Measurements from ENCODE around the gene FILIP1L. TPM values are rescaled to one million over a fixed set of nuclear protein-coding genes. Genes with fewer than 3 reads are reported as not detected.
A peak's percentile ranks its signal among the peaks of the same experiment; 100 is the strongest.

Gene FILIP1L
- total RNA-seq, 1 donor from 2014 or later: 19.4 TPM

DNA sequence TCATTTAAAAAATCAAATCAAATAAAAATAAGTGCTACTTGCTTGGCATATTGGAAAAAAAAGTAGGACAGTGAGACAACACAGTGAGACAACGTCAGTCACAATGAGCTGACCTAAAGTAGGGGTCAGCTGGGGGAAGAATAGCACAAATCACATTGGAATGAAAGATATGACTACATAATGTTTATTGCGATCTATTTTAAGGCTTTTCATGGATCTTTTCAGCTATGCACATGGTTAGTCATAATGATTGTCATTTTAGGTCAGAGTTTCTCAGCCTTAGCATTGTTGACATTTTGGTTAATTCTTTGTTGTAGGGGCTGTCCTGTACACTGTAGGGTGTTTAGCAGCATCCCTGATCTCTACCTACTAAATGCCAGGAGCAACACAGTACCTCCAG lies 252.1 kb downstream of the FILIP1L start:
- no peak overlapping the region for H3K27ac Mint-ChIP-seq
- no peaks in the 10 kb centered on the region for H3K27me3 Mint-ChIP-seq
- DNase-seq (ENCODE audit: low spot score, unreplicated experiment): no peak
- H3K4me3 Mint-ChIP-seq (ENCODE audit: low read depth): no peak overlapping the region
- TF ChIP-seq, protein P1, sequence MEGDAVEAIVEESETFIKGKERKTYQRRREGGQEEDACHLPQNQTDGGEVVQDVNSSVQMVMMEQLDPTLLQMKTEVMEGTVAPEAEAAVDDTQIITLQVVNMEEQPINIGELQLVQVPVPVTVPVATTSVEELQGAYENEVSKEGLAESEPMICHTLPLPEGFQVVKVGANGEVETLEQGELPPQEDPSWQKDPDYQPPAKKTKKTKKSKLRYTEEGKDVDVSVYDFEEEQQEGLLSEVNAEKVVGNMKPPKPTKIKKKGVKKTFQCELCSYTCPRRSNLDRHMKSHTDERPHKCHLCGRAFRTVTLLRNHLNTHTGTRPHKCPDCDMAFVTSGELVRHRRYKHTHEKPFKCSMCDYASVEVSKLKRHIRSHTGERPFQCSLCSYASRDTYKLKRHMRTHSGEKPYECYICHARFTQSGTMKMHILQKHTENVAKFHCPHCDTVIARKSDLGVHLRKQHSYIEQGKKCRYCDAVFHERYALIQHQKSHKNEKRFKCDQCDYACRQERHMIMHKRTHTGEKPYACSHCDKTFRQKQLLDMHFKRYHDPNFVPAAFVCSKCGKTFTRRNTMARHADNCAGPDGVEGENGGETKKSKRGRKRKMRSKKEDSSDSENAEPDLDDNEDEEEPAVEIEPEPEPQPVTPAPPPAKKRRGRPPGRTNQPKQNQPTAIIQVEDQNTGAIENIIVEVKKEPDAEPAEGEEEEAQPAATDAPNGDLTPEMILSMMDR (IDR thresholded peaks at IDR 0.05; ENCODE audit: unreplicated experiment): no peak
- peaks cover 3% of the 10 kb centered on the region for H3K4me1 Mint-ChIP-seq (ENCODE audit: low read depth)
- peaks cover 20% of the 10 kb centered on the region for H3K36me3 Mint-ChIP-seq (ENCODE audit: insufficient read depth)
- no peaks in the 10 kb centered on the region for H3K9me3 Mint-ChIP-seq (ENCODE audit: low read depth)

DNA sequence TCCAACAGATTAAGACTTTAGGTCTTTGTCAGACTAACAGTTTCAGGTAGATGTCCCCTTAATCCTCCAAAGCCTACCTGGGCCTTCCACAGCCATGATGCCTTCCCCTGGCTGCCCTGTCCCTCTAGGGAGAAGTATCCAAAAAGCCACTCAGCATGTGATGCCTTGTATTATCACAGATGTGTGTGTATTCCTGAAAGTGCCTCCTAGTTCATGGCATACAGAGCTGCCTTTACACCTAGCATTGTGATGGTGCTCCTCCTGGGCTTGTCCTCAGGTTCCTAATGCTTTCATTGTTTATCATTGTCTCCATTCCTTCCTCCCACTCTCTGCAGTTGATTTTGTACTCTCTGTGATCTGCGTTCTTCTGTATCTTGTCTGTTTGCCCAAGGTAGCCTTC lies 253.1 kb downstream of the FILIP1L start:
- Mint-ChIP-seq H3K4me3 (ENCODE audit: low read depth) (no peak overlapping the region), H3K9me3 (ENCODE audit: low read depth) (no peaks in the 10 kb centered on the region), H3K4me1 (ENCODE audit: low read depth) (peaks cover 2% of the 10 kb centered on the region), H3K27me3 (no peaks in the 10 kb centered on the region), H3K36me3 (ENCODE audit: insufficient read depth) (peaks cover 20% of the 10 kb centered on the region), H3K27ac (peak overlapping the region; percentile 63)
- no peak for DNase-seq (ENCODE audit: low spot score, unreplicated experiment)
- TF ChIP-seq, protein P1 (IDR thresholded peaks at IDR 0.05; ENCODE audit: unreplicated experiment): no peak

DNA sequence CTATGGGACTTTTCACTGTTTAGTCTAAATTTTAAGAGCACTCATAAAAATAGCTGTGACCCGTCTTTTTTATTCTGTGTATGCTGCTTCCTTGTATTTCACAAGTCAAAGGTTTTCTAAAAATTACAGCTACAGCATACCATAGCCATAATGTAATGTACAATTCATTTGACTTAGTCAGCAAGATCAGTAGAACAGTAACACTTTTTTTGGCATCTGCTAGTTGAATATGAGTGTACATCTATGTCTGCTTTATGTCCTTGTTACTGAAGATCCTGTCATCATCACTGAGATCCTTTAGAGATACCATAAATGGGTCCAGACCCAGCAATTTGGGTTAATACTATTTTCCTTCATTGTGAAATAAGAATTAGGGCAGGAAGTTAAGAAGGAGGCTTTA lies 254.5 kb downstream of the FILIP1L start:
- Mint-ChIP-seq H3K4me1 (ENCODE audit: low read depth) (peaks cover 13% of the 10 kb centered on the region), H3K4me3 (ENCODE audit: low read depth) (no peak overlapping the region), H3K9me3 (ENCODE audit: low read depth) (no peaks in the 10 kb centered on the region), H3K36me3 (ENCODE audit: insufficient read depth) (peaks cover 18% of the 10 kb centered on the region), H3K27me3 (no peaks in the 10 kb centered on the region), H3K27ac (no peak overlapping the region)
- no peak for DNase-seq (ENCODE audit: low spot score, unreplicated experiment)
- TF ChIP-seq, protein P1 (IDR thresholded peaks at IDR 0.05; ENCODE audit: unreplicated experiment): no peak

DNA sequence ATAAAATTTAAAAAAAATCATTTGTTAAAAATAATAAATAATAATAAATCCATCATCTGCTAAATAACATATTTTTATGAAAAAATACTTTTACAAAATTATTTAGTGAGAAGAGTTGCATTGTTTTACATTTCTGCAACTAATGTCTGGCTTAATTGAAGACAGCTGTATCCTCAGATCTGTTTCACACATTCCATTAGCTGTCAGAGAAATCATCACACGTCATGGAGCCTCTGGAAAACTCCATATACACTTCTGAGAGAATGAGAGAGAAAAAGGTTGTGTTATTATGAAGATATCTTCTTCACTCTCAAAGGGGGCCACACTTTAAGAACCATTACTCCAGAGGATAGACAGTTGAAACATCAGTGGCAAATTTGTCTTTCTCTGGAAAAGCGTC lies 255.8 kb downstream of the FILIP1L start:
- Mint-ChIP-seq H3K36me3 (ENCODE audit: insufficient read depth) (peaks cover 10% of the 10 kb centered on the region), H3K4me3 (ENCODE audit: low read depth) (no peak overlapping the region), H3K27me3 (no peaks in the 10 kb centered on the region), H3K27ac (no peak overlapping the region), H3K4me1 (ENCODE audit: low read depth) (peaks cover 21% of the 10 kb centered on the region), H3K9me3 (ENCODE audit: low read depth) (no peaks in the 10 kb centered on the region)
- TF ChIP-seq, protein P1 (IDR thresholded peaks at IDR 0.05; ENCODE audit: unreplicated experiment): no peak
- DNase-seq (ENCODE audit: low spot score, unreplicated experiment): no peak

DNA sequence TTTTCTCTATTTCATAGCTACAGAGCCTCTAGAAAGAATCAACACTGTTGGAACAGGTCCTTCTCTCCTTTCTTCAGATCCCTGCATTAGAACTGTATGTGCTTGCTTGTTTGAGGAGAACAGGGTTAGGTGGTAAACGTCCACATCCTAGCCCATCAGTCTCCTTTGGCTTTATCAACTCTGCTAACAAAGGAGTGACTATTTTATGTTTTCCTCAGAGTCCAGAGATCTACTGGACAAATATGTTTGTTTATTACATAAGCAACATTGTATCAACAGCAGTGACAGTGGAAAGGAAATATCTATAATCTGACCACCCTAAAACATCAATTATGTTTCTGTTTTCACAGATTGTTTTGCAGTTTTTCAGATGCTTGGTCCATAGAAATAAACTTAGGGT lies 257.0 kb downstream of the FILIP1L start:
- no peaks in the 10 kb centered on the region for H3K9me3 Mint-ChIP-seq (ENCODE audit: low read depth)
- no peak overlapping the region for H3K4me3 Mint-ChIP-seq (ENCODE audit: low read depth)
- H3K27me3 Mint-ChIP-seq: no peaks in the 10 kb centered on the region
- H3K36me3 Mint-ChIP-seq (ENCODE audit: insufficient read depth): peaks cover 3% of the 10 kb centered on the region
- DNase-seq (ENCODE audit: low spot score, unreplicated experiment): no peak
- H3K27ac Mint-ChIP-seq: no peak overlapping the region
- TF ChIP-seq, protein P1 (IDR thresholded peaks at IDR 0.05; ENCODE audit: unreplicated experiment): no peak
- H3K4me1 Mint-ChIP-seq (ENCODE audit: low read depth): peaks cover 21% of the 10 kb centered on the region

Data from progenitor cell of endocrine pancreas (in vitro differentiated cells).